Hippocampal formation (tissue), 2 donors: ENCODE results near the gene COL25A1.

Source experiments
- DNase-seq, 2 donors: peaks; one replicate each; lab custom pipeline; 2025; lab: John Stamatoyannopoulos, UW

Gene COL25A1

GRCh38 chr4:108766058-108766457 lies 536.4 kb downstream of the COL25A1 start:
- DNase-seq, result no peak

DNA sequence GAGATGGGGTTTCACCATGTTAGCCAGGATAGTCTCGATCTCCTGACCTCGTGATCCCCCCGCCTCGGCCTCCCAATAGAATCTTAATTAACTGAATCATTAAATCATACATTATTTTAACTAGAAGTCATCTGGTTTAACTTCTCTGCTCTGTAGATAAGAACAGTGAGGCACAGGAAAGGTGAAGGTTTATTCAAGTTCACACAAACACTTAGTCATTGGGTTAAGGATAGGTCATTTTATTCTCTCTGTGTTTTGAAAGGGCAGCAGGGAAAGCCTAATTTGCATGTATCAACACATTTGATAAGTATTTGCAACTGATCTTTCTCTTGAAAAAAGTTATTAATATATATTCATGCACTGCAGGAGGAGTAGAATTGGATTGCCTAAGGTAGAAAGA lies 538.5 kb downstream of the COL25A1 start:
- no peak for DNase-seq

- no peak for DNase-seq
Measured at GRCh38 chr4:108763226-108763593, 539.2 kb downstream of the COL25A1 start.

- peak in 1 of 2 donors; percentile 29 for DNase-seq
Measured at GRCh38 chr4:108762559-108763225, 539.8 kb downstream of the COL25A1 start, which contains the start of gene ETNPPL. Gene ETNPPL, minus strand, starts transcription at chr4:108763053. Its CDS starts 155 bp downstream, at chr4:108762898.
